Stimulated activated CD8-positive, alpha-beta memory T cell treated with anti-CD3 and anti-CD28 coated beads, Interleukin-12 subunit alpha, Interleukin-12 subunit beta, amount 100 ng/mL, for 24 hours (primary cell): ENCODE results near the gene ACOXL.
"Not testable (repeated sequence)": the region's sequence is repeated elsewhere in the genome, so short reads cannot be mapped to it uniquely, and the experiment has no call there.

Experiments used
- DNase-seq: peaks from one replicate; pipeline ENCODE4 v3.0.0-alpha.2; 2020; ENCODE audit errors: extremely low read depth

ACOXL gene

GRCh38 chr2:111057721-111058120 lies 325.3 kb downstream of the ACOXL start:
- DNase-seq, result no peak

GRCh38 chr2:111058264-111058663 lies 325.9 kb downstream of the ACOXL start:
- no peak for DNase-seq

- no peak for DNase-seq
Observed at GRCh38 chr2:111061191-111061590, 328.8 kb downstream of the ACOXL start.

GRCh38 chr2:111062417-111062816 lies 330.0 kb downstream of the ACOXL start:
- DNase-seq, result no peak

GRCh38 chr2:111066062-111066593 lies 333.8 kb downstream of the ACOXL start:
- no peak for DNase-seq

GRCh38 chr2:111068435-111069058 lies 336.2 kb downstream of the ACOXL start:
- no peak for DNase-seq

GRCh38 chr2:111069722-111070121 lies 337.3 kb downstream of the ACOXL start:
- DNase-seq, result no peak

GRCh38 chr2:111071600-111072171 lies 339.3 kb downstream of the ACOXL start:
- no peak for DNase-seq

- no peak for DNase-seq
Observed at GRCh38 chr2:111072220-111072871, 340.0 kb downstream of the ACOXL start.

- not testable (repeated sequence) for DNase-seq
Observed at GRCh38 chr2:111082659-111083058, 350.3 kb downstream of the ACOXL start.

- no peak for DNase-seq
Observed at GRCh38 chr2:111091811-111092211, 359.4 kb downstream of the ACOXL start.

- no peak for DNase-seq
Observed at GRCh38 chr2:111094691-111095090, 362.3 kb downstream of the ACOXL start.

GRCh38 chr2:111095434-111095833 lies 363.1 kb downstream of the ACOXL start:
- no peak for DNase-seq

GRCh38 chr2:111099402-111099801 lies 367.0 kb downstream of the ACOXL start:
- no peak for DNase-seq

- DNase-seq, result no peak
Observed at GRCh38 chr2:111100087-111100764, 367.9 kb downstream of the ACOXL start.

GRCh38 chr2:111100765-111101162 lies 368.4 kb downstream of the ACOXL start:
- no peak for DNase-seq

- no peak for DNase-seq
Observed at GRCh38 chr2:111101592-111101991, 369.2 kb downstream of the ACOXL start.

GRCh38 chr2:111102216-111102615 lies 369.8 kb downstream of the ACOXL start:
- no peak for DNase-seq

- no peak for DNase-seq
Observed at GRCh38 chr2:111105926-111106325, 373.6 kb downstream of the ACOXL start.

GRCh38 chr2:111106706-111107105 lies 374.3 kb downstream of the ACOXL start:
- no peak for DNase-seq

- DNase-seq, result no peak
Observed at GRCh38 chr2:111108745-111109271, 376.4 kb downstream of the ACOXL start.

GRCh38 chr2:111111101-111111755 lies 378.9 kb downstream of the ACOXL start:
- no peak for DNase-seq
